HG03135 (cell line): ENCODE measurements around the gene ODR4.
"Not testable (repeated sequence)": the region's sequence is repeated elsewhere in the genome, so short reads cannot be mapped to it uniquely, and the experiment has no call there.

Source experiments
- ATAC-seq: cut with Tn5 transposase; IDR thresholded peaks from one replicate; pipeline ENCODE4 v1.9.1; 2021; ENCODE audit warnings: mild to moderate bottlenecking, moderate library complexity; ENCODE audit not compliant: unreplicated experiment

ODR4 gene

GRCh38 chr1:186420923-186421322 lies 45.3 kb downstream of the ODR4 start:
- ATAC-seq: no peak

- ATAC-seq: no peak
Observed at GRCh38 chr1:186421446-186421845, 45.8 kb downstream of the ODR4 start.

- no peak for ATAC-seq
Observed at GRCh38 chr1:186424539-186424938, 48.9 kb downstream of the ODR4 start.

GRCh38 chr1:186426118-186426517 lies 50.5 kb downstream of the ODR4 start:
- no peak for ATAC-seq

- ATAC-seq: no peak
Observed at GRCh38 chr1:186429017-186429416, 53.4 kb downstream of the ODR4 start.

GRCh38 chr1:186435336-186435735 lies 59.7 kb downstream of the ODR4 start:
- ATAC-seq: no peak

- ATAC-seq: no peak
Observed at GRCh38 chr1:186438567-186438966, 62.9 kb downstream of the ODR4 start.

- no peak for ATAC-seq
Observed at GRCh38 chr1:186440584-186440983, 64.9 kb downstream of the ODR4 start.

- no peak for ATAC-seq
Observed at GRCh38 chr1:186442651-186443375, 67.2 kb downstream of the ODR4 start.

- ATAC-seq: peak; percentile 53
Observed at GRCh38 chr1:186443638-186444037, 68.0 kb downstream of the ODR4 start.

GRCh38 chr1:186446152-186446551 lies 70.5 kb downstream of the ODR4 start:
- no peak for ATAC-seq

GRCh38 chr1:186454981-186455380 lies 79.3 kb downstream of the ODR4 start:
- no peak for ATAC-seq

GRCh38 chr1:186456729-186457255 lies 81.2 kb downstream of the ODR4 start:
- no peak for ATAC-seq

GRCh38 chr1:186459161-186459560 lies 83.5 kb downstream of the ODR4 start:
- ATAC-seq: not testable (repeated sequence)

GRCh38 chr1:186461014-186461413 lies 85.4 kb downstream of the ODR4 start, which contains the start of gene PDC:
Gene PDC (minus strand): TSS chr1:186461114. CDS start chr1:186449459, 11,655 bp downstream.
- ATAC-seq: no peak

GRCh38 chr1:186463511-186463910 lies 87.9 kb downstream of the ODR4 start:
- ATAC-seq: no peak

GRCh38 chr1:186463926-186464325 lies 88.3 kb downstream of the ODR4 start:
- no peak for ATAC-seq

GRCh38 chr1:186465491-186465890 lies 89.9 kb downstream of the ODR4 start:
- ATAC-seq: not testable (repeated sequence)

- no peak for ATAC-seq
Observed at GRCh38 chr1:186465946-186466345, 90.3 kb downstream of the ODR4 start.
